GM19023 (cell line): ENCODE measurements around the gene RIOK3.
"Not testable (repeated sequence)": the region's sequence is repeated elsewhere in the genome, so short reads cannot be mapped to it uniquely, and the experiment has no call there.

Source experiments
- ATAC-seq: cut with Tn5 transposase; IDR thresholded peaks from one replicate; pipeline ENCODE4 v1.9.1; 2021; ENCODE audit warnings: mild to moderate bottlenecking, moderate library complexity; ENCODE audit not compliant: unreplicated experiment

The RIOK3 gene

DNA sequence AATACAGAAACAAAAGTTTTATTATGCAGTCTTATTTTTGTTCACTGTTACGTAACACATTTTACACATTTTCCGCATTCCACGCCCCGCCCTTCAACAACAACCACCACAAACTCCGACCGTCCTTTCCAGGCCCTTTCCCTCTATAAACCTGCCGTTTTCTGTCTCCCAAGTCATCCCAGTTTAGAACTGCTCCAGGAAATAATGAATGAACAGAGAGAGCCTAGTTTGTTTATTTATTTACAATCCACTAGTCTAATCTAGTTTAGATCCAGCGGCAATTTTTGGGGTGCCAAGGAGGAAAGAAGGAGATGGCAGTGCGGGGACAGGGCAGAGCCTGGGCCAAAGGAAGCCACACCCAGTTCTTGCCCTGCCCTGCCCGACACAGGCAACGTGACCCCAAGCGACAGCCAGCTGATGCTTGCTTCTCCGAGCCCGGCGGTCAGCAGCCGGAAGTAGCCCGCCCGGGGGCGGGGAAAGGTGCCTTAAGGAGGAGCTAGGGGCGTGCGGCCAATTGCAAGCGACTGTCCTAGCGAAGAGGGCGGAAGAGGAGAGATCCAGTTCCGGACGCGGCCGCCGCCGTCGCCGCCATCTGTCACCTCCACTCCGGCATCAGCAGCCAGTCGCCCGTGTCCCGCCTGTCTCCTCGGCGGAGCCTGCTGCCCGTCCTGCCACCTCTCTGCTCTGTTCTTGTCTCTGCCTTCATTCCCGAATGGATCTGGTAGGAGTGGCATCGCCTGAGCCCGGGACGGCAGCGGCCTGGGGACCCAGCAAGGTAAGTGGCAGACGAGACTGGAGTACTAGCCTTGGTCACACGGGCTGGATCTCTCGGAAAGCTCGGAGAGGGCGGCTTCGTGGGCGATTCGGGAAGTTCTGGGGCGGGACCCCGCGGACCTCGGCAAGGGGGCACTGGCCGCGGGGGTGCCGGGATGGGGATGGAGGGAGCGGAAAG lies at the start of gene RIOK3:
RIOK3 (plus strand) TSS at position 560 of the 952 bp plus-strand sequence; CDS start at position 713, 153 bp downstream.
- ATAC-seq, result peak; percentile 99

DNA sequence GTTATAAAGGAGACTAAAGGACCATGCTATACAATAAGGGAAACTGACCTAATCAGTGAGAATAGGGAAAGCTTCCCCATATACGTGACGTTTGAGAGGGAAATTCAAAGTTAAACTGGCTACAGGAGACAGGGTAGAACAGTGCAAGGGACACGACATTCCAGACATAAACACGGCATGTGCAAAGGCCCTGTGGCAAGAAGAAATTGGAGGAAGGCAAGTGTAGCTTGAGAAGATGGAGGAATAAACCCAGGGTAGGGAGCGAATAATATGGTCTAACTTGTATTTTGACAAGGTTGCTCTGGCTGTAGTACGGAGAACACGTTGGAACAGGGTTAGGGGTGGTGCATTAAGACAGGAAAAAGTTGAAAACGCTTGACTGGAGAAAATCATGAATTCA lies 49.8 kb upstream of the RIOK3 start:
- no peak for ATAC-seq

GRCh38 chr18:23405636-23406035 lies 47.5 kb upstream of the RIOK3 start:
- ATAC-seq, result no peak

GRCh38 chr18:23406271-23406787 lies 46.8 kb upstream of the RIOK3 start:
- ATAC-seq, result no peak

DNA sequence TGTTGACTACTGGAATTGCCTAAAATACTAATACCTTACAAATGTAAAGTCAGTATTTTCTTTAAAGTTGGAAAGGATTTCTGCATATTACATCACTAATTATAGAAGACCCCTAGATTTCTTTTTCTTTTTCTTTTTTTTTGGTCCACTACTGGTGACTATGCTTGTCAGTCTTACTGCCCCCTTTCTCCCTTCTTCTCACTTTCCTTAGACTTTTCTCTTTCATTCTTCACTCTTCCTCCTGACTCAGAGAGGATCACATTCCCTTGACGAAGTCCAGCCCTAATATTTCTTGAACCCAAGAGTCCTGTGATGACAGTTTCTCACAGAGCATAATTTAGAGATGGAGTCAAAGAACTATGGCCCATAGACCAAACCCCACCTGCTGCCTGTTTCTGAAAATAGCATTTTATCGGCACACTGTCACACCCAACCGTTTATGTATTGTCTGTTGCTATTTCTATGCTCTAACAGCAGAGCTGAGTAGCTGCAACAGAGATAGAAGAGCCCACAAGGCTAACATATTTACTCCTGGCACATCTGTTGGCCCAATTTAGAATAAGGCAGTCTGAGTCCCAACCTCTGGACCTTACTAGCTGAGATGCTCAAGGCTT lies 40.6 kb upstream of the RIOK3 start:
- ATAC-seq, result no peak

GRCh38 chr18:23415515-23415914 lies 37.6 kb upstream of the RIOK3 start:
- no peak for ATAC-seq

DNA sequence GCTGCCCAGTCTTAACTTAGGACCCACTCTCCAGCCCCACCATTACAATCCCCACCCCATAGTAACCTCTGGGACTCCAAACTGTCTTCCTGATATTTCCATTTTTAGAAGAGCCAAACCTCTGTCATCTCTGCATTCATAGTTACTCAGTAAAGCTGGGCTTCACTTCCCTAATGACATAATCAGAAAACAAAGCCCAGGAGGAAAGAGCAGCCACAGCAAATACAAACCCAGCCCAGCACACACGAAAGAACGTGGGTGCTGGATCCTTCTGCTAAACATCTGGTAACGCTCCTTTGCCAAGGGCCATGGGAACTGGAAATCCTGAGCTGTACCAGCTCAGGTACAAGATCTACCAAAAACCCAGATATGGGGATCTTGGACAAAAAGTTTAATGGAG lies 36.8 kb upstream of the RIOK3 start:
- ATAC-seq, result no peak

- ATAC-seq, result no peak
Measured at GRCh38 chr18:23421277-23421676, 31.8 kb upstream of the RIOK3 start.

- peak; percentile 89 for ATAC-seq
Measured at GRCh38 chr18:23422751-23423418, 30.2 kb upstream of the RIOK3 start.

GRCh38 chr18:23424616-23425015 lies 28.5 kb upstream of the RIOK3 start:
- ATAC-seq, result no peak

DNA sequence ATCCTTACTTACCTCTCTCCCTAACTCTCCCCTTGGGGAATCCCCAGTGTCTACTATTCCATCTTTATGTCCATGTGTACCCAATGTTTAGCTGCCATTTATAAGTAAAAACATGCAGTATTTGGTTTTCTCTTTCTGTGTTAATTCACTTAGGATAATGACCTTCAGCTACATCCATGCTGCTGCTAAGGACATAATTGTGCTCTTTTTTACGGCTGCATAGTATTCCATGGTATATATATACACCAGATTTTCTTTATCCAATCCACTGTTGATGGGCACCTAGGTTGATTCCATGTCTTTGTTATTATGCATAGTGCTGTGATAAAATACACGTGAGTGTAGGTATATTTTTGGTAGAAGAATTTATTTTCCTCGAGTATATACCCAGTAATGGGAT lies 24.3 kb upstream of the RIOK3 start:
- ATAC-seq, result no peak

GRCh38 chr18:23429538-23429937 lies 23.5 kb upstream of the RIOK3 start:
- ATAC-seq, result not testable (repeated sequence)

GRCh38 chr18:23433360-23433759 lies 19.7 kb upstream of the RIOK3 start:
- no peak for ATAC-seq

DNA sequence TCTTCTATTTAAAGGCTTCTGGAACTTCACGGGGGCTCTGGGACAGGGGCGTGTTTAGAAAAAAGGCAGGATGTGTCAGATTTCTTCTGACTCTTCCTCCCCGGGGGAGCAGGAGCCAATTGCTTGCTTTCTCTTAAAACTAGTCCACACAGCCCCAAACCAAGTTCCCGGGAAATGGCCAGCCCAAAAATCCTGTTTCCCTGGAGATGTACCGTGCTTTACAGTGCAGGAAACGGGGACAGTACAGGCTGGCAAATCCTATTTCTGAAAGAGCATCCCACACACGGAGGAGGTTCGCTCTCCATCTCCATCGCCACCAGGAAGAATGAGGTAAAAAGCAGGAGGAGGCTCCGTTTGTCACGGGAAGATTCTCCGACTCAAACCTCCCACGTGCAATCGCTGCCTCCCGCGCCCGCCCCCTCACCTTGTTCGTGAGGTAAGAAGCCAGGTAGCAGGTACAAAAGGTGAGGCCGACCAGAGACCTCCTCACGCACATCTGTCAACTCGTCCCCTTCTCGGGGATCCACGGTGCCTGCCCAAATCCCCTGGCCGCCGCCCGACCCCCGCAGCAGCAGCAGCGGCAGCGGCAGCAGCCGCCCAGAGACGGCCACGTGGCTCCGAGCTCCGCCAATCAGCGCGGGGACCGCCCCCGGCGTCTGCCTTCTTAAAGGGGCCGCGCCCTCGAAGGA lies 15.6 kb upstream of the RIOK3 start:
- ATAC-seq, result peak; percentile 97

GRCh38 chr18:23438046-23438377 lies 15.1 kb upstream of the RIOK3 start:
- no peak for ATAC-seq

- ATAC-seq, result no peak
Measured at GRCh38 chr18:23438608-23439366, 14.3 kb upstream of the RIOK3 start.

- no peak for ATAC-seq
Measured at GRCh38 chr18:23440131-23440530, 13.0 kb upstream of the RIOK3 start.

DNA sequence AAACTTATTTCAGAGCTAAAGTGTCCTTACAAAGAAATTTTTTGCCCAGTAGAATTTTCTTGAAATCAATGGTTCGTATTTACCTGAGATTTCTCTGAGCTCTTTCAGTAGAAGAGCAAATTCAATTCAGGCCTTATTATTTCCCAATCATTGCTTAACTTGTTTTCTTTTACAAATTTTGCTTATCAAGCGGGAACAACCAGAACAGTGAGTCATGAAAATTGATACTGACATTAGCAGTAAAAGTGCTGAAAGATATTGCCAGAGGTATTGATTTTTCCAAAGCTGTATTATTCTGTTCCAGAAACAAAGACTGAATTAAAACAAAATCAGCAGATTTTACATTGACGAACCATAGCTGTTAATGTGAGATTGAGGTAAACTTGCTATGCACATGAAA lies 10.1 kb upstream of the RIOK3 start:
- ATAC-seq, result no peak

GRCh38 chr18:23448291-23448690 lies 4.8 kb upstream of the RIOK3 start:
- no peak for ATAC-seq

DNA sequence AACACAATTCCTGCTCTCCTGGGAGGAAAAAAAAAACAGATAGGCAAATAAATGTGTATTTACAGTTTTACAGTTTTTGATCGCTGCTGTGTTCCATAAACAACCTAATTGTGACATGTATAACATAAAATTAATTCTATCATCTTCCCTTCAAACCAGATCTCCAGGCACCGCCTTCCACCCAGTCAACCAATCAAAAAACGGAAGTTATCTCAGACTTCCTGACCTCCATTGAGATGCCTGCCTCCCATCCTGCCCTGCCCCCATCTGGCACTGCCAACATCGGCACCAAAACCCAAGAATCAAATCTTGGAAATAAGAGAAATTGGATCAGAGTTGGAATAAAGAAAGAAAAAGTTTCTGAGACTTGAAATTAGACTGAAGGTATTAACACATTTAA lies 3.1 kb upstream of the RIOK3 start:
- ATAC-seq, result no peak
